AG10803 (cell line): Measurements from ENCODE around the gene TMEM176A.

Source experiments
- DNase-seq: peaks from one replicate; pipeline ENCODE4 v3.0.0; 2010; ENCODE audit warnings: low read depth
- H3K4me3 ChIP-seq: 2 replicates; pipeline ENCODE4 v1.5.1; 2011; ENCODE audit warnings: mild to moderate bottlenecking, low read length, control low read depth
- TF ChIP-seq, protein P1 (sequence below): conservative IDR thresholded peaks from 2 replicates; pipeline ENCODE4 v1.5.1; 2011; ENCODE audit warnings: mild to moderate bottlenecking, low read length, control low read depth, inconsistent platforms

TMEM176A gene

DNA sequence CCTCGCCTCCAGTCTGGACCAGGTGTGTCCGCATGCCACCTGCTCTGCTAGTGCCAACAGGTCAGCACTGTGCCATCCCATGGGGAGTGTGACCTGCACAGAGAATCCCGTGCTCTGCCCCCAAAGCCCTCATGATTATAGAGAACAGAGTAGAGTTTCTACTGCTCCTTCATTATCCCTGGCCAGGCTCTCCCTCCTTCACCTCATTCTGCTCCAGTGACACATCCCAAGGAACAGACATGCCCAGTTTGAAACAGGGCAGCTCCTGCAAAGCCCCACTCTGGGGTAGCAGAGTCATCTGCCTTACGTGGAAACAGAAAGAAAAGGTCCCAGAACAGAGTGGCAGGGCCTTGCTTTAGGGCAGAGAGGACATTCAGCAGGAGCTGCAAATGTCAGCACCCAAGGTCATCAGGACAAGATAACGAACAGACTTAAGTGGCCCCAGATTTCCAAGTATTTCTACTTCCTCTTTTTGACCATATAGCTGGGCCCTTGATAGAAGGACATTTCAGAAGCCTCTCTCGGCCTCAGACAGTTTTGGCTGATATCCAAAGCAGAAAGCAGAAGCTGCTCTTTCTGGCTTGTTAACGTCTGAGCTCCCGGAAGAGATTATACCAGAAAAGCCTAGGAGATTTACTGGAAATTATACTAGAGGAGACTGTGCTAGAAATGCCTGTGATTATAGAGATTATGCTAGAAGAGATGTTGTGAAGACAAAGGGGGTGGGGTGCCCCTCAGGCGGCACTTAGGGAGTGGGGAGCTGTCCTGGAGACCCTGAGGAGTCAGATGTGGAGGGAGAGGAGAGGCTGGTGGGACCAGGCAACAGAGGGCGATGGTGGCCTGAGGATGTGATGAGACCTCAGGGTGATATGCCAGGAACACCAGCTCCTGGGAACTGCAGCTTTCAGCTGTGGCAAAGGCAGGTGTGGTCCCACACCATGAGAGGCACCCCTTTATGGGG, 13.0 kb upstream of the TMEM176A start:
- peak; percentile 14 for DNase-seq
- H3K4me3 ChIP-seq = no peak overlapping the region
- TF ChIP-seq, protein P1, sequence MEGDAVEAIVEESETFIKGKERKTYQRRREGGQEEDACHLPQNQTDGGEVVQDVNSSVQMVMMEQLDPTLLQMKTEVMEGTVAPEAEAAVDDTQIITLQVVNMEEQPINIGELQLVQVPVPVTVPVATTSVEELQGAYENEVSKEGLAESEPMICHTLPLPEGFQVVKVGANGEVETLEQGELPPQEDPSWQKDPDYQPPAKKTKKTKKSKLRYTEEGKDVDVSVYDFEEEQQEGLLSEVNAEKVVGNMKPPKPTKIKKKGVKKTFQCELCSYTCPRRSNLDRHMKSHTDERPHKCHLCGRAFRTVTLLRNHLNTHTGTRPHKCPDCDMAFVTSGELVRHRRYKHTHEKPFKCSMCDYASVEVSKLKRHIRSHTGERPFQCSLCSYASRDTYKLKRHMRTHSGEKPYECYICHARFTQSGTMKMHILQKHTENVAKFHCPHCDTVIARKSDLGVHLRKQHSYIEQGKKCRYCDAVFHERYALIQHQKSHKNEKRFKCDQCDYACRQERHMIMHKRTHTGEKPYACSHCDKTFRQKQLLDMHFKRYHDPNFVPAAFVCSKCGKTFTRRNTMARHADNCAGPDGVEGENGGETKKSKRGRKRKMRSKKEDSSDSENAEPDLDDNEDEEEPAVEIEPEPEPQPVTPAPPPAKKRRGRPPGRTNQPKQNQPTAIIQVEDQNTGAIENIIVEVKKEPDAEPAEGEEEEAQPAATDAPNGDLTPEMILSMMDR = no peak

DNA sequence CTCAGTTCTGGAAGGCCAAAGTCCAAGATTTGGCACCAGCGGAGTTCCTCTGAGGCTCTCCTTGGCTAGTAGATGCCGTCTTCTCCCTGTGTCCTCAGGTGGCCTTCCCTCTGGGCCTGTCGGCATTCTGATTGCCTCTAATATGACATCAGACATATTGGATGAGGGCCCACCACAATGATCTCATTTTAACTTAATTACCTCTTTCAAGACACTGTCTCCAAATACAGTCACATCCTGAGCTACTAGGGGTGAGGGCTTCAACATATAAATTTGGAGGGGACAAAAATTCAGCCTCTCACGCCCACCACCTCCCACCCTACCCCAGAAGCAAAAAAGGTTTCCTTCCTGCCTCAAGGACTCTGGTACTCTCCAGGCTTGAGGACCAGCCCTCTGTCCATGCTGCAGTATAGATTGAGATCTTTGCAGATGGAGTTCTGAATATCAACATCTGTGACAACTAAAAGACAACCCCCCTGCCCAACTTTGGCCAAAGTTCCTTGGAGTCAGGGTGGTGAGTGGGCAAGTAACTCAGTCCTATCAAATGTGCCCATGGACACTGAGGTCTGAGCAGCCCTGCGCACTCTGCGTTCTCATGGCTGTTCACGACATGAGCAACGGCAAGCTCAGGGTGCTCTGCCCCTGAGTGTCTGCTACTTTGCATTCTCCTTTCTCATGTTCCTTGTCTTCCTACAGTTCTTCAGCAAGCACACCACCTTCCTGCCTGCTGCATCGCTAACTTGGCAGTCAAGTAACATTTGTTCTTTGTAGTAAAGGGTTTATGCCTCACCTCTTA, 11.9 kb upstream of the TMEM176A start:
- TF ChIP-seq, protein P1 = no peak
- DNase-seq = peak; percentile 64
- H3K4me3 ChIP-seq = no peak overlapping the region

DNA sequence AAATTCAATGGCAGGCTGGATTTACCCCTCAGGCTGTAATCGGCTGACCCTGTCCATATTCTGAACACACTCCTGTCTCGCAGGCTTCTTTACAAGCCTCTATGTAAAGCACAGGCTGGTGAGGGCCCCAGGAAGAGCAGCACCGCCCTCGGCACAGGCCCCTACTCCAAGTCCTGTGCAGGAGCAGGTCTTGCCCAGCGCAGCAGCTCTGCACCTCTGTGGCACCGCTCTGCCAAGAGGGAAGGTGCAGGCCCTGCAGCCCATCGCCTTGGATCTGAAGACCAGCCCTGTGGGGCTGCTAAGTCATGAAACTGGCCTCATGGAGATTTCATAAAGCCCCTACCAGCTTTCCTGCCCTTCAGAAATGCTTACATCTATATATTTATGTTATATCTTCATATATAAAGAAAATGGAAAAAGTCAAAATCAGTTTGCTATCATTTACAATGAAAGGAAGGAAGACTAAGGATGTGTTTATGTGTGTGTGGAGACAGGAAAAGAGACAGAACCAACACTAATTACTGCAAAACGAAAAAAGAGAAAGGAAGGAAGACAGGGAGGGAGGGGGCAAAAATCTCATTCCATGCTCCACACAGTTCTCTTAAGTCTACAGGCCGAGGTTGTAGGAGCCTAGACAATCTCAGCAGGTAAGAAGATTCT, 10.0 kb upstream of the TMEM176A start:
- no peak for DNase-seq
- H3K4me3 ChIP-seq = no peak overlapping the region
- TF ChIP-seq, protein P1 = no peak

GRCh38 chr7:150791304-150791703, 9.3 kb upstream of the TMEM176A start:
- TF ChIP-seq, protein P1 = no peak
- DNase-seq = no peak
- no peak overlapping the region for H3K4me3 ChIP-seq

DNA sequence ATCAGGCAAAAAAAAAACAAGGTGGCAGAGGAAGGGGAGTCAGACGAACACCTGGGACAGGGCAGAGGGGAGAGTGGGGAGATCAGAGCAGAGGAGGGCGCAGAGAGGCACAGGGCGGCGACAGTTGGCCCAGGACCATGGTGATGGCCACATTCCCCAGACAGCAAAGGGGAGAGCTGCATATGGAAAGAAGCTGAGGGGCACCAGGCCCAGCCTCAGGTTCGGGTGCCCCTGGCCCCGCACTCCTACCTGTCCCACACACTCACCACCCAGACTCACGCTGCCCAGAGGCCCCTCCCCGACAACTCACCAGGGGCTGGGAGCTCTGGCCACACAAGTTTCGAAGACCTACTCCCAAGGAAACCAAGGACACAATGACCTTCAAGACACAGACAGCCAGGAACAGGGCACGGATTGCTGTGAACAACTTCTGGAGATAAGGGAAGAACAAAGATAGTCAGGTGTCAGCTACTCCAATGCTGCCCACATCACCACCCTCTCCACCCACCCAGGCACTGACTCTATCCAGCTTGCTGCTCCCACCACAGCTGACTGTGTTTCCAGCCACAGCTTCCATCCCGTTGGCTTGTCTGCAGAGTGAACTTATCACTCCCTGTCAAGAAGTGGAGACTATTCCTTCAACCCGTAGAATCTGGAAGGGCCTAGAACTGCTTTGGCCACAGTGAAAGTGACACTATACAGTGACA, 8.7 kb upstream of the TMEM176A start:
- TF ChIP-seq, protein P1 = no peak
- DNase-seq = no peak
- no peak overlapping the region for H3K4me3 ChIP-seq

DNA sequence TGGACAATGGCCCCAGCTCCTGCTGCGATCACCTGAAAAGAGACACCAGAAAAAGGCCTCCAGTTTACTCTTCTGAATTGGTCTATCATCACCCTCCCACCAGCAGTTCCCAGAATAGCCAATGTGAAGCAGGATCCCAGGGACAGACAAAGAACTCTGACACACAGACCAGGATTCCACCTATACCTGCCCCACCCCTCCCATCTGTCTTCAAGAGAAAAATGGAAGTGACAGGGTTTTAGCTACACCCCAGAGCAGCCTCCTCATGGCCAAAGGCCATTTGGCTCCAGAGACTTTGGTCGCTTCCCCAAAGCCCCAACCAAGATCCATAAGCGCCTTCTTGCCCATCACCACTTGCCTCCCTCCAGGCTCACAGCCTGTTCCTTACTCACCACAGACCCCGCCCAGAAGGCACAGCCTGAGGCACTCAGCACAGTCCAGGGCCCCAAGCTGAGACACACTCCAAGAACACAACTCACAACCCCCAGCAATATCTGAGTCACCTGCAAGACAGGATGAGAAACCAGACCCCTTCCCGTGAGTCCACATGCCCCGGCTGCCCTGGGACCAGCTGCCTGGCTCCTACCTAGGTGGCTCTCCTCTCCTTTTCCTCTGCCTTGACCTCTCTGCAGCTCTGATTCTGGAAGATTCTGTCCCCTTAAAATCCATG, 6.9 kb upstream of the TMEM176A start:
- DNase-seq = no peak
- TF ChIP-seq, protein P1 = no peak
- no peak overlapping the region for H3K4me3 ChIP-seq
